Adrenal gland (tissue), 5 donors: ENCODE data around the gene SLC2A13.

Experiments used
- CTCF ChIP-seq, 6 experiments: fragments of 450-650 bp in 4 of 6; fragments of 200-600 bp in 2 of 6; sonication (generic) in 1 of 6; IDR thresholded peaks; 1 replicate in 5 of 6; 2 replicates in 1 of 6; pipeline versions ENCODE4 v1.5.1 to v1.8.0; 2016 to 2021; ENCODE audit warnings: antibody characterized with exemption in 6 of 6, mild to moderate bottlenecking in 2 of 6, moderate library complexity in 1 of 6
- POLR2A ChIP-seq, 2 donors: fragments of 450-650 bp; IDR thresholded peaks; one replicate each; pipeline ENCODE4 v1.6.1; 2017; ENCODE audit warnings: antibody characterized with exemption in 2 of 2, mild to moderate bottlenecking in 2 of 2, moderate library complexity in 1 of 2
- donor health status: DM: no; HTN: no; CAD: no.

DNA sequence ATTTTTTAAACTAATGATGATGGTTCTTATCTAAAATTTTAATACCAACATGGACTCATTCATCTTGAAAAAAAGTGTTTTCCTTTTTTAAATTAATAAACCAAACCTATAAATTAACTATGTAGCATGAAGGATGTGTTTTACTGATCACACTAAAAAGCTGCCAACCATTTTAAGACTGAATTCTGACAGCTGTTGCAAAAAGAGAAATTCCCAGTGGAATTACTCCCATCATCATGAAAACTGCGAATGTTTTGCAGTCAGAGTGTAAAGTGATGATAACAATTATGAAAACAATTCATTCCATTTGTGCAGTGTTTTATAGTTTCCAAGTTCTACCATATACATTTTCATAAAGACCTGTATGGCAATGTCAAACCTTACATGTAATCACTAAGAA, 232.8 kb downstream of the SLC2A13 start:
- TF ChIP-seq POLR2A (IDR thresholded peaks at IDR 0.05), result no peak
- no peak for TF ChIP-seq CTCF (IDR thresholded peaks at IDR 0.05)
